Liver (tissue), 9 donors: ENCODE data around the gene RXRB. TPM values are rescaled to one million over a fixed set of nuclear protein-coding genes. Genes with fewer than 3 reads are reported as not detected.

ENCODE experiments used
- DNase-seq: peaks from one replicate; pipeline ENCODE4 v3.0.0-alpha.2; 2017; ENCODE audit warnings: low spot score
- H3K27ac ChIP-seq, 2 donors: one replicate each; pipeline ENCODE4 v1.7.0; 2013; ENCODE audit warnings: inconsistent platforms in 2 of 2, low read length in 2 of 2, control low read depth in 1 of 2, low read depth in 1 of 2, mild to moderate bottlenecking in 1 of 2
- H3K27me3 ChIP-seq, 4 donors: one replicate each; pipeline versions ENCODE4 v1.6.1 to v1.7.0; 2013; ENCODE audit warnings: low read length in 3 of 4, inconsistent platforms in 1 of 4, mild to moderate bottlenecking in 1 of 4, moderate library complexity in 1 of 4; ENCODE audit not compliant: control insufficient read depth in 4 of 4, insufficient read depth in 4 of 4
- H3K36me3 ChIP-seq, 4 donors: one replicate each; pipeline versions ENCODE4 v1.6.1 to v1.7.0; 2013; ENCODE audit warnings: low read length in 3 of 4, mild to moderate bottlenecking in 3 of 4, low read depth in 1 of 4, moderate library complexity in 1 of 4; ENCODE audit not compliant: control insufficient read depth in 4 of 4, insufficient read depth in 3 of 4
- H3K4me1 ChIP-seq, 4 donors: one replicate each; pipeline versions ENCODE4 v1.6.1 to v1.7.0; 2013; ENCODE audit warnings: low read length in 3 of 4, mild to moderate bottlenecking in 3 of 4, moderate library complexity in 1 of 4; ENCODE audit not compliant: control insufficient read depth in 4 of 4, insufficient read depth in 4 of 4
- H3K4me3 ChIP-seq, 3 donors: one replicate each; pipeline versions ENCODE4 v1.6.1 to v1.7.0; 2013; ENCODE audit warnings: low read length in 3 of 3, control low read depth in 1 of 3, low read depth in 1 of 3, mild to moderate bottlenecking in 1 of 3
- H3K9ac ChIP-seq, 2 donors: one replicate each; pipeline ENCODE4 v1.7.0; 2013; ENCODE audit warnings: low read length in 2 of 2, mild to moderate bottlenecking in 2 of 2, moderate library complexity in 2 of 2, control low read depth in 1 of 2, low read depth in 1 of 2
- H3K9me3 ChIP-seq, 4 donors: one replicate each; pipeline versions ENCODE4 v1.6.1 to v1.7.0; 2013; ENCODE audit warnings: low read length in 3 of 4; ENCODE audit not compliant: control insufficient read depth in 4 of 4
- EGR1 ChIP-seq, 2 donors: IDR thresholded peaks; 2 replicates each; pipeline ENCODE4 v1.6.1; 2016 to 2018; ENCODE audit warnings: antibody characterized with exemption in 2 of 2, low read depth in 2 of 2
- FOXA1 ChIP-seq: IDR thresholded peaks from 2 replicates; pipeline ENCODE4 v1.6.1; 2016; ENCODE audit warnings: antibody characterized with exemption
- GABPA ChIP-seq, 2 donors: IDR thresholded peaks in 1 of 2; conservative IDR thresholded peaks in 1 of 2; 2 replicates each; pipeline ENCODE4 v1.6.1; 2016; ENCODE audit warnings: antibody characterized with exemption in 2 of 2, mild to moderate bottlenecking in 1 of 2, moderate library complexity in 1 of 2
- HNF4A ChIP-seq, 2 donors: conservative IDR thresholded peaks; 2 replicates each; pipeline ENCODE4 v1.6.1; 2016; ENCODE audit warnings: antibody characterized with exemption in 2 of 2, mild to moderate bottlenecking in 2 of 2
- HNF4G ChIP-seq: IDR thresholded peaks from 2 replicates; pipeline ENCODE4 v1.6.1; 2016; ENCODE audit warnings: antibody characterized with exemption
- JUND ChIP-seq, 2 donors: IDR thresholded peaks; 2 replicates each; pipeline ENCODE4 v1.6.1; 2016; ENCODE audit warnings: antibody characterized with exemption in 2 of 2
- NR2F2 ChIP-seq: IDR thresholded peaks from 2 replicates; pipeline ENCODE4 v1.6.1; 2016; ENCODE audit warnings: antibody characterized with exemption
- RAD21 ChIP-seq, 2 donors: IDR thresholded peaks; 2 replicates each; pipeline ENCODE4 v1.6.1; 2016; ENCODE audit warnings: antibody characterized with exemption in 2 of 2, mild to moderate bottlenecking in 2 of 2
- RXRA ChIP-seq, 2 donors: IDR thresholded peaks; 2 replicates each; pipeline ENCODE4 v1.6.1; 2017 to 2018; ENCODE audit warnings: antibody characterized with exemption in 2 of 2, mild to moderate bottlenecking in 1 of 2
- SP1 ChIP-seq: IDR thresholded peaks from 2 replicates; pipeline ENCODE4 v1.6.1; 2018; ENCODE audit warnings: antibody characterized with exemption, mild to moderate bottlenecking
- TAF1 ChIP-seq: conservative IDR thresholded peaks from 2 replicates; pipeline ENCODE4 v1.6.1; 2016; ENCODE audit warnings: antibody characterized with exemption, mild to moderate bottlenecking
- YY1 ChIP-seq: IDR thresholded peaks from 2 replicates; pipeline ENCODE4 v1.6.1; 2016; ENCODE audit warnings: antibody characterized with exemption, mild to moderate bottlenecking
- WGBS: extraction: QIAGEN DNeasy Blood & Tissue Kit; methylation state at CpG from one replicate; pipeline ENCODE4 v1.1.7; 2013; 5-methylcytosine and 5-hydroxymethylcytosine counted together
- polyA plus RNA-seq, 2 donors: library from polyadenylated mRNA; stranded (reverse) in 1 of 2; unstranded in 1 of 2; fragments of 200-250 nt in 1 of 2; fragments of >200 nt in 1 of 2; fragmentation: Nextera tagmentation in 1 of 2; extraction: Ambion mirVana in 1 of 2; gene quantifications; one replicate each; pipeline versions ENCODE4 v1.2.1 to v1.2.3, GENCODE V29; 2013 to 2015
- total RNA-seq, 2 donors: library from RNA; depleted of rRNA; stranded (reverse); fragments of >200 nt; gene quantifications; one replicate each; pipeline ENCODE4 v1.2.3, GENCODE V29; 2014
- TF ChIP-seq, protein P1 (sequence below): IDR thresholded peaks from 2 replicates; pipeline ENCODE4 v1.6.1; 2016; ENCODE audit warnings: antibody characterized with exemption
- TF ChIP-seq, protein P2 (sequence below): IDR thresholded peaks from 2 replicates; pipeline ENCODE4 v1.6.1; 2016; ENCODE audit warnings: antibody characterized with exemption, mild to moderate bottlenecking
- TF ChIP-seq, protein P3 (sequence below): IDR thresholded peaks from 2 replicates; pipeline ENCODE4 v1.6.1; 2016; ENCODE audit warnings: antibody characterized with exemption
- TF ChIP-seq, protein P4 (sequence below): IDR thresholded peaks from 2 replicates; pipeline ENCODE4 v1.6.1; 2016; ENCODE audit warnings: antibody characterized with exemption
- donor health status: healthy.
- donor health status: healthy.
- donor health status: healthy.
- donor health status: healthy.
- donor health status: healthy.

The RXRB gene
- total and polyA plus RNA-seq, 4 donors, result 7.7 to 19.4 (median 11.7) TPM

DNA sequence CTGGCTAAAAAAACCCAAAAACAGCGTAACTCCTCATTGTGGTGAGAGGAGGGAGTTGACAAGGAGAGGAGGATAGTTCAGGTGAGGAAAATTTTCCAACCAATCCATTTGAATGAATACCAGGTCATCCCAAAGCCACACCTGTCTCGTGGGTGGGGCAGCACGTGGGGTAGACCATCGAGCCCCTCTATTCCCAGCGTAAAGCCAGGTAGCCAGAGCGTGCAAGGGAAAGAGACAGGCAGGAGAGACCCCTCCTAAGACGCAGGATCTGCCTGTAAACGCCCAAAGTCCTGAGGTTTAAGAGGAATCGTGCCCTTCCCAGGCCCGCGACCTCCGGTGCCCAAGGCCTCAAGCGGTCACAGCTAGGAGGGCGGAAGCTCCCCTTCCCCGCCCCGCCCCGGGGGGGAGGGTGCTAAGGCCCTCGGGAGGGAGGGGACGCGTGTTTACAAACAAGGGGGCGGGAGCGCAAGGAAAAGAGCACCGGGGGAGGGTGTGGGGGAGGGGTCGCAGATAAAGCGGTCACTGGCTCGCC lies 712 bp downstream of the RXRB start:
- H3K36me3 ChIP-seq, result peaks cover 3 to 42% (median 29%) of the 10 kb centered on the region in 4 donors
- peak; percentile 32 to 39 for TF ChIP-seq RXRA (IDR thresholded peaks at IDR 0.05)
- no peak for TF ChIP-seq EGR1 (IDR thresholded peaks at IDR 0.05; ENCODE audit: low read depth in 2 of 2)
- TF ChIP-seq, protein P1, sequence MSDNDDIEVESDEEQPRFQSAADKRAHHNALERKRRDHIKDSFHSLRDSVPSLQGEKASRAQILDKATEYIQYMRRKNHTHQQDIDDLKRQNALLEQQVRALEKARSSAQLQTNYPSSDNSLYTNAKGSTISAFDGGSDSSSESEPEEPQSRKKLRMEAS, result peak; percentile 46
- no peak for DNase-seq

DNA sequence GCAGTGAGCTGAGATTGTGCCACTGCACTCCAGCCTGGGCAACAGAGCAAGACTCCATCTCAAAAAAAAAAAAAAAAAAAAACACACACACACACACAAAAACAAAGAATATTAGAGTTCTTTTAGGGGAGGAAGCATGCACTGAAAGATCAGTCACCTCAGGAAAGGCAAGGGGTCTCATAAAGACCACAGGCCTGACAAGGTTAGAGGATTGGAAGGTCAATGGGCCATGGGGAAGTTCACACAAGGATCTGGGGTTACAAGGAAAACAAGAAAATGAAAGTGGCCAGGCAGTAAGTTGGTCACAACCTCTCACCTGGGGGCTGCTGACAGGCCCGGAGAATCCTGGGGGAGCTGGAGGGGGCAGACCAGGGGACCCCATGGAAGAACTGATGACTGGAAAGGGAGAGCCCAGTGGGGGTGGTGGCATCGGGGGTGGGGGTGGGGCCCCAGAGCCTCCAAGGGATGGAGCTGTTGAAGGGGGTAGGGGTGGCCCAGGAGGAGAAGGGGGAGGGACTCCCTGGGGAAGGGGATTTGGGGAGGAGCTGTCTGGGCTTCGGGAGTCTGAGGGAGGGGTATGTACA lies 1.5 kb downstream of the RXRB start:
- Histone ChIP-seq H3K4me3 (peak overlapping the region in 2 of 3 donors; percentile 76 to 81), H3K9ac (peak overlapping the region in 1 of 2 donors; percentile 39), H3K27ac (no peak overlapping the region), H3K27me3 (no peaks in the 10 kb centered on the region), H3K9me3 (no peaks in the 10 kb centered on the region), H3K36me3 (peaks cover 3 to 49% (median 36%) of the 10 kb centered on the region in 4 donors), H3K4me1 (peaks cover 9 to 66% (median 56%) of the 10 kb centered on the region in 4 donors)
- no peak for DNase-seq
- TF ChIP-seq NR2F2, result no peak
- TF ChIP-seq RAD21 (IDR thresholded peaks at IDR 0.05), result no peak
- TF ChIP-seq JUND (IDR thresholded peaks at IDR 0.05), result no peak
- TF ChIP-seq HNF4A (conservative IDR thresholded peaks at IDR 0.05), result no peak
- TF ChIP-seq TAF1, result no peak
- TF ChIP-seq, protein P2, sequence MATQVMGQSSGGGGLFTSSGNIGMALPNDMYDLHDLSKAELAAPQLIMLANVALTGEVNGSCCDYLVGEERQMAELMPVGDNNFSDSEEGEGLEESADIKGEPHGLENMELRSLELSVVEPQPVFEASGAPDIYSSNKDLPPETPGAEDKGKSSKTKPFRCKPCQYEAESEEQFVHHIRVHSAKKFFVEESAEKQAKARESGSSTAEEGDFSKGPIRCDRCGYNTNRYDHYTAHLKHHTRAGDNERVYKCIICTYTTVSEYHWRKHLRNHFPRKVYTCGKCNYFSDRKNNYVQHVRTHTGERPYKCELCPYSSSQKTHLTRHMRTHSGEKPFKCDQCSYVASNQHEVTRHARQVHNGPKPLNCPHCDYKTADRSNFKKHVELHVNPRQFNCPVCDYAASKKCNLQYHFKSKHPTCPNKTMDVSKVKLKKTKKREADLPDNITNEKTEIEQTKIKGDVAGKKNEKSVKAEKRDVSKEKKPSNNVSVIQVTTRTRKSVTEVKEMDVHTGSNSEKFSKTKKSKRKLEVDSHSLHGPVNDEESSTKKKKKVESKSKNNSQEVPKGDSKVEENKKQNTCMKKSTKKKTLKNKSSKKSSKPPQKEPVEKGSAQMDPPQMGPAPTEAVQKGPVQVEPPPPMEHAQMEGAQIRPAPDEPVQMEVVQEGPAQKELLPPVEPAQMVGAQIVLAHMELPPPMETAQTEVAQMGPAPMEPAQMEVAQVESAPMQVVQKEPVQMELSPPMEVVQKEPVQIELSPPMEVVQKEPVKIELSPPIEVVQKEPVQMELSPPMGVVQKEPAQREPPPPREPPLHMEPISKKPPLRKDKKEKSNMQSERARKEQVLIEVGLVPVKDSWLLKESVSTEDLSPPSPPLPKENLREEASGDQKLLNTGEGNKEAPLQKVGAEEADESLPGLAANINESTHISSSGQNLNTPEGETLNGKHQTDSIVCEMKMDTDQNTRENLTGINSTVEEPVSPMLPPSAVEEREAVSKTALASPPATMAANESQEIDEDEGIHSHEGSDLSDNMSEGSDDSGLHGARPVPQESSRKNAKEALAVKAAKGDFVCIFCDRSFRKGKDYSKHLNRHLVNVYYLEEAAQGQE, result no peak
- TF ChIP-seq, protein P3, sequence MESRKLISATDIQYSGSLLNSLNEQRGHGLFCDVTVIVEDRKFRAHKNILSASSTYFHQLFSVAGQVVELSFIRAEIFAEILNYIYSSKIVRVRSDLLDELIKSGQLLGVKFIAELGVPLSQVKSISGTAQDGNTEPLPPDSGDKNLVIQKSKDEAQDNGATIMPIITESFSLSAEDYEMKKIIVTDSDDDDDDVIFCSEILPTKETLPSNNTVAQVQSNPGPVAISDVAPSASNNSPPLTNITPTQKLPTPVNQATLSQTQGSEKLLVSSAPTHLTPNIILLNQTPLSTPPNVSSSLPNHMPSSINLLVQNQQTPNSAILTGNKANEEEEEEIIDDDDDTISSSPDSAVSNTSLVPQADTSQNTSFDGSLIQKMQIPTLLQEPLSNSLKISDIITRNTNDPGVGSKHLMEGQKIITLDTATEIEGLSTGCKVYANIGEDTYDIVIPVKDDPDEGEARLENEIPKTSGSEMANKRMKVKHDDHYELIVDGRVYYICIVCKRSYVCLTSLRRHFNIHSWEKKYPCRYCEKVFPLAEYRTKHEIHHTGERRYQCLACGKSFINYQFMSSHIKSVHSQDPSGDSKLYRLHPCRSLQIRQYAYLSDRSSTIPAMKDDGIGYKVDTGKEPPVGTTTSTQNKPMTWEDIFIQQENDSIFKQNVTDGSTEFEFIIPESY, result no peak
- TF ChIP-seq EGR1 (IDR thresholded peaks at IDR 0.05; ENCODE audit: low read depth in 2 of 2), result no peak
- TF ChIP-seq, protein P1, result no peak
- no peak for TF ChIP-seq YY1
- TF ChIP-seq HNF4G, result no peak
- no peak for TF ChIP-seq SP1
- no peak for TF ChIP-seq FOXA1
- TF ChIP-seq, protein P4, sequence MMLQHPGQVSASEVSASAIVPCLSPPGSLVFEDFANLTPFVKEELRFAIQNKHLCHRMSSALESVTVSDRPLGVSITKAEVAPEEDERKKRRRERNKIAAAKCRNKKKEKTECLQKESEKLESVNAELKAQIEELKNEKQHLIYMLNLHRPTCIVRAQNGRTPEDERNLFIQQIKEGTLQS, result no peak
- TF ChIP-seq GABPA (IDR thresholded peaks at IDR 0.05 in 1 of 2, conservative IDR thresholded peaks at IDR 0.05 in 1 of 2), result no peak
- 34% methylated on average over 3 of the region's 3 CpGs for WGBS

More for the DNA sequence above, 712 bp downstream of the RXRB start:
- 2% methylated on average over 26 of the region's 26 CpGs for WGBS
- H3K27ac ChIP-seq, result peak overlapping the region; percentile 97 to 98
- no peaks in the 10 kb centered on the region for H3K27me3 ChIP-seq
- H3K9me3 ChIP-seq, result no peaks in the 10 kb centered on the region
- peak overlapping the region; percentile 39 to 64 for H3K9ac ChIP-seq
- H3K4me3 ChIP-seq, result peak overlapping the region; percentile 76 to 82 (median 81)
- peaks cover 11 to 68% (median 59%) of the 10 kb centered on the region in 4 donors for H3K4me1 ChIP-seq
